ENCODE results near the gene PLBD2.

PLBD2 gene

GRCh38 chr12:113386866-113387566, 28.6 kb downstream of the PLBD2 start:
- no peak for DNase-seq (ENCODE audit: extremely low read depth, low read depth)
- TF ChIP-seq CTCF (IDR thresholded peaks at IDR 0.05; ENCODE audit: low read depth, low read length, missing control alignments), result no peak
- H3K4me3 ChIP-seq (replicated peaks; ENCODE audit: low read depth, low read length), result no peak overlapping the region

- no peak for DNase-seq (ENCODE audit: extremely low read depth, low read depth)
- no peak for TF ChIP-seq CTCF (IDR thresholded peaks at IDR 0.05; ENCODE audit: low read depth, low read length, missing control alignments)
Measured at GRCh38 chr12:113387631-113388030, 29.2 kb downstream of the PLBD2 start.

GRCh38 chr12:113388351-113388750, 30.0 kb downstream of the PLBD2 start:
- H3K4me3 ChIP-seq (replicated peaks; ENCODE audit: low read depth, low read length), result no peak overlapping the region
- DNase-seq (ENCODE audit: extremely low read depth, low read depth), result no peak
- TF ChIP-seq CTCF (IDR thresholded peaks at IDR 0.05; ENCODE audit: low read depth, low read length, missing control alignments), result no peak

More at GRCh38 chr12:113387631-113388030, 29.2 kb downstream of the PLBD2 start:
- H3K4me3 ChIP-seq (replicated peaks; ENCODE audit: low read depth, low read length), result no peak overlapping the region

- no peak for DNase-seq (ENCODE audit: extremely low read depth, low read depth)
- no peak for TF ChIP-seq CTCF (IDR thresholded peaks at IDR 0.05; ENCODE audit: low read depth, low read length, missing control alignments)
- no peak overlapping the region for H3K4me3 ChIP-seq (replicated peaks; ENCODE audit: low read depth, low read length)
Measured at GRCh38 chr12:113390064-113391043, 32.0 kb downstream of the PLBD2 start.

GRCh38 chr12:113391145-113391544, 32.8 kb downstream of the PLBD2 start:
- DNase-seq (ENCODE audit: extremely low read depth, low read depth), result no peak
- TF ChIP-seq CTCF (IDR thresholded peaks at IDR 0.05; ENCODE audit: low read depth, low read length, missing control alignments), result no peak

GRCh38 chr12:113391650-113392337, 33.4 kb downstream of the PLBD2 start:
- no peak for DNase-seq (ENCODE audit: extremely low read depth, low read depth)
- H3K4me3 ChIP-seq (replicated peaks; ENCODE audit: low read depth, low read length), result no peak overlapping the region
- no peak for TF ChIP-seq CTCF (IDR thresholded peaks at IDR 0.05; ENCODE audit: low read depth, low read length, missing control alignments)

More at GRCh38 chr12:113391145-113391544, 32.8 kb downstream of the PLBD2 start:
- H3K4me3 ChIP-seq (replicated peaks; ENCODE audit: low read depth, low read length), result no peak overlapping the region

Data from HFF-Myc (cell line).